ENCODE data around the gene LANCL2.
A peak's percentile ranks its signal among the peaks of the same experiment; 100 is the strongest.
"Not testable (repeated sequence)": the region's sequence is repeated elsewhere in the genome, so short reads cannot be mapped to it uniquely, and the experiment has no call there.

Gene LANCL2

GRCh38 chr7:55438757-55439525, 73.8 kb downstream of the LANCL2 start:
- DNase-seq: no peak

- DNase-seq: no peak
These were observed 74.5 kb downstream of the LANCL2 start for GRCh38 chr7:55439627-55440026.

GRCh38 chr7:55440040-55440690, 75.0 kb downstream of the LANCL2 start:
- DNase-seq: no peak

- no peak for DNase-seq
These were observed 75.9 kb downstream of the LANCL2 start for GRCh38 chr7:55441002-55441401.

GRCh38 chr7:55441774-55442522, 76.8 kb downstream of the LANCL2 start:
- peak; percentile 89 for DNase-seq

GRCh38 chr7:55444786-55445185, 79.6 kb downstream of the LANCL2 start:
- DNase-seq: no peak

GRCh38 chr7:55448526-55448925, 83.4 kb downstream of the LANCL2 start:
- DNase-seq: no peak

GRCh38 chr7:55449205-55449991, 84.3 kb downstream of the LANCL2 start:
- no peak for DNase-seq

- no peak for DNase-seq
These were observed 84.9 kb downstream of the LANCL2 start for GRCh38 chr7:55449992-55450535.

GRCh38 chr7:55452971-55453370, 87.8 kb downstream of the LANCL2 start:
- DNase-seq: no peak

- DNase-seq: no peak
These were observed 92.7 kb downstream of the LANCL2 start for GRCh38 chr7:55457801-55458200.

GRCh38 chr7:55458351-55458750, 93.2 kb downstream of the LANCL2 start:
- DNase-seq: no peak

- no peak for DNase-seq
These were observed 98.6 kb downstream of the LANCL2 start for GRCh38 chr7:55463686-55464262.

- peak; percentile 9 for DNase-seq
These were observed 99.3 kb downstream of the LANCL2 start for GRCh38 chr7:55464422-55464821.

- no peak for DNase-seq
These were observed 100.6 kb downstream of the LANCL2 start for GRCh38 chr7:55465691-55466090.

- no peak for DNase-seq
These were observed 102.0 kb downstream of the LANCL2 start for GRCh38 chr7:55467047-55467593.

GRCh38 chr7:55468495-55468894, 103.4 kb downstream of the LANCL2 start:
- no peak for DNase-seq

GRCh38 chr7:55469271-55469681, 104.1 kb downstream of the LANCL2 start:
- DNase-seq: no peak

GRCh38 chr7:55469721-55470120, 104.6 kb downstream of the LANCL2 start:
- no peak for DNase-seq

- no peak for DNase-seq
These were observed 105.1 kb downstream of the LANCL2 start for GRCh38 chr7:55470261-55470660.

- DNase-seq: not testable (repeated sequence)
These were observed 106.5 kb downstream of the LANCL2 start for GRCh38 chr7:55471594-55471993.

- DNase-seq: not testable (repeated sequence)
These were observed 107.3 kb downstream of the LANCL2 start for GRCh38 chr7:55472406-55472805.
